IMR-90 (cell line): ENCODE data around the gene GLIPR1.

Source experiments
- BHLHE40 ChIP-seq: fragments of 150-350 bp; IDR thresholded peaks from 2 replicates; pipeline ENCODE4 v1.6.1; 2016; ENCODE audit warnings: mild to moderate bottlenecking, low read depth, low read length
- CHD1 ChIP-seq: IDR thresholded peaks from 2 replicates; pipeline ENCODE4 v1.6.1; 2012; ENCODE audit warnings: low read depth, low read length, improper control_type of control experiment
- FOS ChIP-seq: fragments of 150-350 bp; IDR thresholded peaks from 2 replicates; pipeline ENCODE4 v1.6.1; 2016; ENCODE audit warnings: low read depth, low read length
- MAZ ChIP-seq: IDR thresholded peaks from 2 replicates; pipeline ENCODE4 v1.6.1; 2012; ENCODE audit warnings: low read depth, mild to moderate bottlenecking, low read length, improper control_type of control experiment, moderate library complexity, borderline replicate concordance
- MXI1 ChIP-seq: IDR thresholded peaks from 2 replicates; pipeline ENCODE4 v1.6.1; 2012; ENCODE audit warnings: low read depth, mild to moderate bottlenecking, low read length, moderate library complexity, borderline replicate concordance
- NFE2L2 ChIP-seq: fragments of 150-350 bp; IDR thresholded peaks from 2 replicates; pipeline ENCODE4 v1.6.1; 2016; ENCODE audit warnings: low read depth, mild to moderate bottlenecking, low read length
- POLR2A ChIP-seq: IDR thresholded peaks from 2 replicates; pipeline ENCODE4 v1.6.1; 2012; ENCODE audit warnings: mild to moderate bottlenecking, low read depth, low read length
- RCOR1 ChIP-seq: IDR thresholded peaks from 2 replicates; pipeline ENCODE4 v1.6.1; 2012; ENCODE audit warnings: mild to moderate bottlenecking, low read length, improper control_type of control experiment; ENCODE audit not compliant: insufficient replicate concordance
- RFX5 ChIP-seq: IDR thresholded peaks from 2 replicates; pipeline ENCODE4 v1.8.0; 2012; ENCODE audit warnings: low read depth, mild to moderate bottlenecking, low read length, moderate library complexity
- SMC3 ChIP-seq: fragments of 150-350 bp; IDR thresholded peaks from 2 replicates; pipeline ENCODE4 v1.6.1; 2016; ENCODE audit warnings: low read depth, mild to moderate bottlenecking, antibody characterized with exemption, low read length, moderate library complexity
- TF ChIP-seq, protein P1 (sequence below): conservative IDR thresholded peaks from 2 replicates; pipeline ENCODE4 v1.5.1; 2012; ENCODE audit warnings: mild to moderate bottlenecking, low read depth, low read length, improper control_type of control experiment
- TF ChIP-seq, protein P2 (sequence below): fragments of 150-350 bp; IDR thresholded peaks from 2 replicates; pipeline ENCODE4 v1.6.1; 2016; ENCODE audit warnings: low read depth, mild to moderate bottlenecking, low read length, moderate library complexity, borderline replicate concordance
- TF ChIP-seq, protein P3 (sequence below): fragments of 150-350 bp; IDR thresholded peaks from 2 replicates; pipeline ENCODE4 v1.6.1; 2017; ENCODE audit warnings: mild to moderate bottlenecking, antibody characterized with exemption, low read length, low read depth

GRCh38 chr12:75549989-75550388 is 69.4 kb downstream of the GLIPR1 start:
- TF ChIP-seq, protein P1, sequence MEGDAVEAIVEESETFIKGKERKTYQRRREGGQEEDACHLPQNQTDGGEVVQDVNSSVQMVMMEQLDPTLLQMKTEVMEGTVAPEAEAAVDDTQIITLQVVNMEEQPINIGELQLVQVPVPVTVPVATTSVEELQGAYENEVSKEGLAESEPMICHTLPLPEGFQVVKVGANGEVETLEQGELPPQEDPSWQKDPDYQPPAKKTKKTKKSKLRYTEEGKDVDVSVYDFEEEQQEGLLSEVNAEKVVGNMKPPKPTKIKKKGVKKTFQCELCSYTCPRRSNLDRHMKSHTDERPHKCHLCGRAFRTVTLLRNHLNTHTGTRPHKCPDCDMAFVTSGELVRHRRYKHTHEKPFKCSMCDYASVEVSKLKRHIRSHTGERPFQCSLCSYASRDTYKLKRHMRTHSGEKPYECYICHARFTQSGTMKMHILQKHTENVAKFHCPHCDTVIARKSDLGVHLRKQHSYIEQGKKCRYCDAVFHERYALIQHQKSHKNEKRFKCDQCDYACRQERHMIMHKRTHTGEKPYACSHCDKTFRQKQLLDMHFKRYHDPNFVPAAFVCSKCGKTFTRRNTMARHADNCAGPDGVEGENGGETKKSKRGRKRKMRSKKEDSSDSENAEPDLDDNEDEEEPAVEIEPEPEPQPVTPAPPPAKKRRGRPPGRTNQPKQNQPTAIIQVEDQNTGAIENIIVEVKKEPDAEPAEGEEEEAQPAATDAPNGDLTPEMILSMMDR: no peak
- no peak for TF ChIP-seq MAZ
- TF ChIP-seq, protein P2, sequence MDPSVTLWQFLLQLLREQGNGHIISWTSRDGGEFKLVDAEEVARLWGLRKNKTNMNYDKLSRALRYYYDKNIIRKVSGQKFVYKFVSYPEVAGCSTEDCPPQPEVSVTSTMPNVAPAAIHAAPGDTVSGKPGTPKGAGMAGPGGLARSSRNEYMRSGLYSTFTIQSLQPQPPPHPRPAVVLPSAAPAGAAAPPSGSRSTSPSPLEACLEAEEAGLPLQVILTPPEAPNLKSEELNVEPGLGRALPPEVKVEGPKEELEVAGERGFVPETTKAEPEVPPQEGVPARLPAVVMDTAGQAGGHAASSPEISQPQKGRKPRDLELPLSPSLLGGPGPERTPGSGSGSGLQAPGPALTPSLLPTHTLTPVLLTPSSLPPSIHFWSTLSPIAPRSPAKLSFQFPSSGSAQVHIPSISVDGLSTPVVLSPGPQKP: no peak
- TF ChIP-seq NFE2L2: no peak
- no peak for TF ChIP-seq BHLHE40
- no peak for TF ChIP-seq POLR2A
- TF ChIP-seq CHD1: no peak
- TF ChIP-seq FOS: no peak
- TF ChIP-seq MXI1: no peak
- no peak for TF ChIP-seq RCOR1
- no peak for TF ChIP-seq SMC3
- TF ChIP-seq RFX5: no peak
- TF ChIP-seq, protein P3, sequence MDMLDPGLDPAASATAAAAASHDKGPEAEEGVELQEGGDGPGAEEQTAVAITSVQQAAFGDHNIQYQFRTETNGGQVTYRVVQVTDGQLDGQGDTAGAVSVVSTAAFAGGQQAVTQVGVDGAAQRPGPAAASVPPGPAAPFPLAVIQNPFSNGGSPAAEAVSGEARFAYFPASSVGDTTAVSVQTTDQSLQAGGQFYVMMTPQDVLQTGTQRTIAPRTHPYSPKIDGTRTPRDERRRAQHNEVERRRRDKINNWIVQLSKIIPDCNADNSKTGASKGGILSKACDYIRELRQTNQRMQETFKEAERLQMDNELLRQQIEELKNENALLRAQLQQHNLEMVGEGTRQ: no peak
